ENCODE measurements around the gene ASB1.
"Not testable (repeated sequence)": the region's sequence is repeated elsewhere in the genome, so short reads cannot be mapped to it uniquely, and the experiment has no call there.

Gene ASB1

GRCh38 chr2:238404406-238405216 is 22.1 kb upstream of the ASB1 start:
- no peak for DNase-seq (ENCODE audit: low spot score)

GRCh38 chr2:238405217-238405555 is 21.5 kb upstream of the ASB1 start:
- DNase-seq (ENCODE audit: low spot score), result not testable (repeated sequence)

DNA sequence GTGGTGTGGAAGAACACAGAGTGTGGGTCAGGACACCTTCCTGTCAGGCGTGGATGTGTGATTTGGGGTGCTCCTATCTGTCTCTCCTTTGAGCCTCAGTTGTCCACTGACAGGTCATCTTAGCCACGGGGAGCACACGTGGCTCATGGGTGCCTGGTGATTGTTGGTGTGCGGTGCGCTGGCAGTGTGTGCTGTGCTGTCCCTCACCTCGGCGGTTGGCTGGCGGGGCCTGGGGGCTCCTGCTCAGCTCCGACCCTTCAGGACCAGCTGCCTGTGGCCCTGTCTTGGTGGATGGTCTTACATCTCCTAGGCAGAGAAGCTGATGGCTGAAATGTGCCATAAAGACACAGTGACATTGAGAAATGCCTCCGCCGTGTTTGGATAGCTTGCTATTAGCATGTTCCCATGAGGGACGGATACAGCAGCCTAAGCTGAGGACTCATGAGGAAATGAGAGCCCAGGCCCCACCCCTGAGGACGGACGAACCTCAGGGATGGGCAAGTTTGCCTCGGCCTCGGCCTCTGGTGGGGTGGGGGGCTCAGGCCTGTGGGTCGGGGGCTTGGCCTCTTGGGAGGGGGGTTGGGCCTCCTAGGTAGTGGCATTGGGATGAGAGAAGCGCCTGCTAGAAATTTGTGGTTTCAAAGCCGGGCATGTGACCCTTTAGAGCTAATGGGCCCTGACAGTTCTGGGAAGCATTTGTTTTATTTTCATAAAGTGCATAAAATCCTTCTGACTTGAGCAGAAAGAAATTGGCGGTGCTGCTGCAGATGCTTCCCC is 20.3 kb upstream of the ASB1 start:
- no peak for DNase-seq (ENCODE audit: low spot score)

DNA sequence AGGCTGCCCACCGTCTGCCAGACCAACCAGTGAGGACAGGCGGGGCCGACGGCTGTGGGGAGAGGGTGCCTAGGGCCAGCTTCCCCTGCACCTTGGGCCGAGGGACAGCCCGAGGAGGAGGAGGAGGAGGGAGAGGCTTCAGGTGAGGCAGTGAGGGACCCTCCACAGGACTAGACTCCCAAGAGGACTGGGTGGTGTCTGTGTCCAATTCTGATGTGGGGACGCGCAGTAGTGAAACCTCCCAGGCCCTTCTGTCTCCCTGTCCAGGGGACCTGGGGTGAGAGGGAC is 19.8 kb upstream of the ASB1 start:
- no peak for DNase-seq (ENCODE audit: low spot score)

DNA sequence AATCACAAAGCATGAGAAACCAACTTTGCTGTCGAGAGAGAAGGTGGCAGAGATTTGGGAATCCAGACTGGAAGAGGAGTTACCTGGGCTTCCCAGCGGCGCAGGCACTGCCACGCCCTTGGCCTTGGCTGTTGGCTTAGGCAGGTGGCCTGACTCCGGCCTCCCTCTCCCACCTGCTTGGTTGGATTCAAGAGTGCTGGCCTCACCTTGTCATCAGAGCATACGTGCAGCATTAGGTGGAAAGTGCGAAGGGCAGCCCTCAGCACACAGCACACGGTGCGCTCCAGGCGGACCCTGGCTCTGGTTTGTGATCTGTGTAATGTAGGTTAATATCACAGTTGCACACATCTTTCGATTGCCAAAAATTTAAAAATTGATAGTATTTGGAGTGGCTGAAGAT is 19.2 kb upstream of the ASB1 start:
- DNase-seq (ENCODE audit: low spot score), result no peak

GRCh38 chr2:238408615-238409340 is 17.9 kb upstream of the ASB1 start:
- no peak for DNase-seq (ENCODE audit: low spot score)

- no peak for DNase-seq (ENCODE audit: low spot score)
Measured at GRCh38 chr2:238409341-238410199, 17.2 kb upstream of the ASB1 start.

DNA sequence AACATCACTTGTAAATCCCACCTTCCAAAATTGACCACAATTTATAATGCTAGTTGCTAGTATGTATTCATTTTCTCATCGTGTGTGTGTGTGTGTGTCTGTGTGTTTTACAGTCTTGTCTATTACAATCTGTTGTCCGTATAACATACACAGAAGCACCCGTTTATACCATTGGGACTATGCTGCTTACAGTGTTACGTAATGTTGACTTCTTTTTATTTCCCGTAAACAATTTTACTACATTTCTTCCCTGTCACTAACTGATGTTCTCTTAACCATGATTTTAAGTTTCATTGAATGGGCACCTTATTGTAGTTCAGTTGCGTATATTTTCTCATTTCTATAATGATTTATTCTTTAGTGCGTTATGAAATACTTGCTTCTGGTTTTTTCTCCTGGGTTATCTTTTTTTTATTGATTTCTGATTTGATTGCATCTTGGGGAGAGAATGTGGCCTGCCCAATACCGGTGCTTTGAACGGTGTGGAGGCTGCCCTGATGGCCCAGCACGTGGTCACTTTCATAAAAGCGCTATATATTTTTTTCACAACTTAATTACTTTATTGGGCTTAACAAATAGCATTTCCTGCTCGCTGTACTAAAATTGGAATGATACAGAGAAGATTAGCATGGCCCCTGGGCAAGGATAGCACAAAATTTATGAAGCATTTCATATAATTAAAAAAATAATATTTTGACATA is 14.5 kb upstream of the ASB1 start:
- DNase-seq (ENCODE audit: low spot score), result no peak

GRCh38 chr2:238413368-238413767 is 13.4 kb upstream of the ASB1 start:
- DNase-seq (ENCODE audit: low spot score), result no peak

GRCh38 chr2:238415036-238415764 is 11.5 kb upstream of the ASB1 start:
- no peak for DNase-seq (ENCODE audit: low spot score)

- no peak for DNase-seq (ENCODE audit: low spot score)
Measured at GRCh38 chr2:238415893-238416292, 10.8 kb upstream of the ASB1 start.

GRCh38 chr2:238418196-238418998 is 8.3 kb upstream of the ASB1 start:
- DNase-seq (ENCODE audit: low spot score), result no peak

DNA sequence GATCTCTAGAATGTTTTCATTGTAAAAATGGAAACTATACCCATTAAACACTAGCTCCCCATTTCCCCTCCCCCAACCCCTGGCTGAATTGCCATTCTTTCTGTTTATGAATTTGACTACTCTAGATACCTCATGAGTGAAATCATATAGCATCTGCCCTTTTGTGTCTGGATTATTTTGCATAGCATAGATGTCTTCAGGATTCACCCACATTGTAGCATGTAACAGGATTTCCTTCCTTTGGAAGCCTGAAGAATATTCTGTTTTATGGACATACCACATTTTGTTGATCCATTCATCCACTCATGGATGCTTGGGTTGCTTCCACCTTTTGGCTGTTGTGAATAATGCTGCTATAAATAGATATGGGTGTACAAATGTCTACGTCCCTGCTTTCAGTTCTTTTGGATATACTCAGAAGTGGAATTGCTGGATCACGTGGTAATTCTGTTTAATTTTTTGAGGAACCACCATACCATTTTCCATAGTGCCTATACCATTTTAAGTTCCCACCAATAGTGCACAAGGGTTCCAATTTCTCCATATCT is 7.7 kb upstream of the ASB1 start:
- DNase-seq (ENCODE audit: low spot score), result no peak

- DNase-seq (ENCODE audit: low spot score), result no peak
Measured at GRCh38 chr2:238420442-238420841, 6.3 kb upstream of the ASB1 start.

DNA sequence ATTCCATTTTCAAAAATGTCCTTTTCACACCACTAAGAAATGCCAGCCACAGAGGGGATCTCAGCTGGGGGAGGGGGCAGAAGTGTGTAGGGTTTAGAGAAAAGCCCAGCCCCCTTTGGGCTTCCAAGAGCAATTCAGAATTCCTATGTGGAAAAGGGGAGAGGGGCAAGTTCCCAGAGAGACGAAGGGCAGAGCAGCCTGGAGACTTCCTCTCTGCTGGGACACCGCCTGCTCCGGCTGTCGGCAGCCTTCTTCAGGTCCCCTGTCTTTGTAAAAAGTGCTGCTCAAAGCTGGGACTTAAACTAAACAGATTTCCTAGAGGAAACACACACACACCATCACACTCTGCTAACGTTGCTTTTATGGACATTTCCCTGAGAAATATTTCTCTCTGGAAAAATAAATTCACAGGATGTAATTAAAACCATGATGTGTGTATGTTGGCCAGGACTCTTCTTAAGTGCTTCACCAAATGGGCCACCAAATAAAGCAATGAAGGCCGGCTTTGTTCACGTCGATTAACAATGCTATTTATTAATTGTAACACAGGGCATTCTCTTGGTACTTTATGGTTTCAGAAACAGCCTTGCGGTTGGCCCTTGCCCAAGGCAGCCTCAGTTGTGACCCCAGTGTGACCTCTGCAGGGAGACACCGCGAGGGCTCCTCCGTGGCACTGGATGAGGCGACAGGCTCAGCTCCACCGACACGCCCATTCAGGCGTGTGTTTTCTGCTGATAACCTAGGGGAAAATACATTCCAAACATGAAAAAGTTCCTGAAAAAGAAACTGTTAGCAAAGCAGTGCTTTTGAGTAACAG is 5.6 kb upstream of the ASB1 start:
- no peak for DNase-seq (ENCODE audit: low spot score)

DNA sequence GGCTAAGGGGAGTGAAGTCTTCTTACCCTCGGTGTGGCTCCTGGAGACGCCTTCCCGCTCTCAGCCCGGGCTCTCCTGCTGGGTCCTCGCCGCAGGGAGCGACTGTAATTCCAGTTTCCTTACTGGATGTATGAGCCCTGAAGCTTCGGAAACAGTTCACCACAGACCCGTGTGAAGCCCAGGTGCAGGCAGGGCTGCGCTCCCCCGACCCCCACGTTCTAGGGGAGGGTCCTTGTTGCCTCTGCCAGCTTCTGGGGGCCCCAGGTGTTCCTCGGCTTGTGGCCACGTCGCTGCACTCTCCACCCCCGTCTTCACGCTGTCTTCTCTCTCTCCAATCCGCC is 5.1 kb upstream of the ASB1 start:
- no peak for DNase-seq (ENCODE audit: low spot score)

DNA sequence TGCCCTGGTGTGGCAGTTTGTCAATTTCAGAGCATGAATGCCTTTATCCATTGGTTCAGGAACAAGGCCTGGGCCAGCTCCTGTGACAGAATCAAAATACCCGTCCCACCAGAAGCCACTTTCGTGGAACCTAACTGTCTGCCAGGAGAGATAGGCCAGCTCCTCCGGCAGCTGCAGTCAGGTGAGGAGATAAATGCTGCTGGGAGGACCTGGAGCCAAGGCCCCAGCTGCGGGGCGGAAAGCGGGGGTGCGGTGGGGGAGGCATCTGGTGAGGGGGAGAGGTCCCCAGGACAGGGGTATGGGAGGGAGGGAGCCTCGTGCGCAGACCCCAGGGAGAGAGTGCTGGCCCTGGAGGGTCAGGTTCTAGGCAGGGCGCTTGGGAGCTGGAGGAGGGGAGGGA is 4.4 kb upstream of the ASB1 start:
- DNase-seq (ENCODE audit: low spot score), result no peak

DNA sequence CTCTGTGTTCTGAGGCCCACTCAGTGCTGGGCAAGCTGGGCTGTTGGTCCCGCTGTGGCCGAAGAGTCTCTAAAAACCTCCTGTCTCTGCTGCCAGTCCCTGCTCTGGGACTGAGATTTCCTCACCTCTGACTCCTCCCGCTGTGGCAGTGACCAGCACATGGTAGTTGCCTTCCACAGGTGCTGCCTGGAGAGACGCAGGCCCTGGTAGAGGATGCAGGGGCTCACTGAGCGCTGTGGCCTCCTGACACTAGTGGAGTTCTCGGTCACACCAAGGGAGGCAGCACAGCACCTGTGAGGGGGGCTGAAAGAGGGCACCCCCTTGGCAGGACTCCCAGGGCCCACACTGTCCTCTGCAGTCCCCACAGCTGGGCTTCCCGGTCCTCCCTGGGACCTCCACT is 3.8 kb upstream of the ASB1 start:
- no peak for DNase-seq (ENCODE audit: low spot score)

Data from Ammon's horn (tissue), 1 donor.